ENCODE data around the gene FOXN3. TPM values are rescaled to one million over a fixed set of nuclear protein-coding genes. Genes with fewer than 3 reads are reported as not detected.
A peak's percentile ranks its signal among the peaks of the same experiment; 100 is the strongest.

FOXN3 gene
- polyA plus RNA-seq, 3 donors: 38.7 to 57.4 (median 42.0) TPM

- peak; percentile 83 to 97 (median 93) for DNase-seq
- H3K4me2 ChIP-seq (replicated peaks; ENCODE audit: extremely low read depth, low read length, poor library complexity, severe bottlenecking): peak overlapping the region; percentile 68
- Mint-ChIP-seq H3K36me3 (peaks cover under 1% of the 10 kb centered on the region in 2 donors), H3K4me3 (peak overlapping the region; percentile 40 to 67), H3K27me3 (ENCODE audit: low read depth in 3 of 3) (peaks cover 0 to 2% (median 0%) of the 10 kb centered on the region in 3 donors), H3K4me1 (peaks cover 58% of the 10 kb centered on the region), H3K27ac (peak overlapping the region; percentile 89 to 96 (median 93)), H3K9me3 (peaks cover 0 to 2% (median 0%) of the 10 kb centered on the region in 7 donors)
- no peaks in the 10 kb centered on the region for H3K9me3 ChIP-seq (replicated peaks in 1 of 2; ENCODE audit: control insufficient read depth in 1 of 2, insufficient read depth in 1 of 2, low read length in 2 of 2)
- peak overlapping the region; percentile 34 for H3K9ac ChIP-seq (ENCODE audit: insufficient read depth, low read length, poor library complexity, severe bottlenecking)
- peaks cover 62% of the 10 kb centered on the region for H4K20me1 ChIP-seq (ENCODE audit: insufficient read depth, low read length)
- TF ChIP-seq CTCF (IDR thresholded peaks at IDR 0.05): no peak
- H3K79me2 ChIP-seq (ENCODE audit: insufficient read depth, low read length): peaks cover 70% of the 10 kb centered on the region
- H3K4me1 ChIP-seq (ENCODE audit: control insufficient read depth in 1 of 2, insufficient read depth in 2 of 2, low read length in 2 of 2): peaks cover 50 to 55% of the 10 kb centered on the region in 2 donors
- H3K27ac ChIP-seq (ENCODE audit: low read depth in 1 of 2, low read length in 2 of 2): peak overlapping the region; percentile 67 to 92
- no peaks in the 10 kb centered on the region for H3K27me3 ChIP-seq (ENCODE audit: control insufficient read depth in 2 of 2, insufficient read depth in 2 of 2, low read length in 2 of 2)
- intact Hi-C loops (cut with micrococcal nuclease): loop anchor here in 1 of 2 donors (5.0 kb wide), 2 partner anchors 52 to 63 kb away; partner anchors contain the start of gene FOXN3
- H2AFZ ChIP-seq (ENCODE audit: insufficient read depth, low read depth, low read length, poor library complexity, severe bottlenecking): no peak overlapping the region
- 60% methylated on average over 2 of the region's 13 CpGs for WGBS (ENCODE audit: insufficient coverage)
- H3K36me3 ChIP-seq (replicated peaks in 1 of 2; ENCODE audit: control insufficient read depth in 1 of 2, insufficient read depth in 2 of 2, low read length in 2 of 2): no peaks in the 10 kb centered on the region
- peak overlapping the region in 1 of 3 experiments; percentile 60 for H3K4me3 ChIP-seq (replicated peaks in 1 of 3; ENCODE audit: low read depth in 2 of 3, low read length in 3 of 3)
Observed at GRCh38 chr14:89365061-89365801, 51.8 kb downstream of the FOXN3 start.

- intact Hi-C loops (cut with micrococcal nuclease): no loop called here
- H3K4me1 ChIP-seq (ENCODE audit: control insufficient read depth in 1 of 2, insufficient read depth in 2 of 2, low read length in 2 of 2): peaks cover 59 to 64% of the 10 kb centered on the region in 2 donors
- H3K4me1 Mint-ChIP-seq: peaks cover 65% of the 10 kb centered on the region
Observed at GRCh38 chr14:89364316-89364715, 52.7 kb downstream of the FOXN3 start.

More at GRCh38 chr14:89364316-89364715, 52.7 kb downstream of the FOXN3 start:
- Histone ChIP-seq H3K4me3 (replicated peaks in 1 of 3; ENCODE audit: low read depth in 2 of 3, low read length in 3 of 3) (peak overlapping the region in 1 of 3 experiments; percentile 60), H3K27ac (ENCODE audit: low read depth in 1 of 2, low read length in 2 of 2) (peak overlapping the region; percentile 50 to 92), H3K9me3 (replicated peaks in 1 of 2; ENCODE audit: control insufficient read depth in 1 of 2, insufficient read depth in 1 of 2, low read length in 2 of 2) (no peaks in the 10 kb centered on the region), H3K36me3 (replicated peaks in 1 of 2; ENCODE audit: control insufficient read depth in 1 of 2, insufficient read depth in 2 of 2, low read length in 2 of 2) (no peaks in the 10 kb centered on the region), H2AFZ (ENCODE audit: insufficient read depth, low read depth, low read length, poor library complexity, severe bottlenecking) (no peak overlapping the region), H3K4me2 (replicated peaks; ENCODE audit: extremely low read depth, low read length, poor library complexity, severe bottlenecking) (peak overlapping the region; percentile 68), H3K79me2 (ENCODE audit: insufficient read depth, low read length) (peaks cover 70% of the 10 kb centered on the region), H3K9ac (ENCODE audit: insufficient read depth, low read length, poor library complexity, severe bottlenecking) (no peak overlapping the region), H3K27me3 (ENCODE audit: control insufficient read depth in 2 of 2, insufficient read depth in 2 of 2, low read length in 2 of 2) (no peaks in the 10 kb centered on the region), H4K20me1 (ENCODE audit: insufficient read depth, low read length) (peaks cover 63% of the 10 kb centered on the region)
- H3K27me3 Mint-ChIP-seq (ENCODE audit: low read depth in 3 of 3): peaks cover 0 to 2% (median 0%) of the 10 kb centered on the region in 3 donors
- TF ChIP-seq CTCF (IDR thresholded peaks at IDR 0.05): no peak
- peak overlapping the region in 1 of 2 donors; percentile 67 for H3K4me3 Mint-ChIP-seq
- H3K36me3 Mint-ChIP-seq: no peaks in the 10 kb centered on the region
- DNase-seq: no peak
- H3K9me3 Mint-ChIP-seq: peaks cover 0 to 2% (median 0%) of the 10 kb centered on the region in 7 donors
- 71% methylated on average over 1 of the region's 3 CpGs for WGBS (ENCODE audit: insufficient coverage)
- peak overlapping the region; percentile 89 to 96 (median 93) for H3K27ac Mint-ChIP-seq

Data from CD14-positive monocyte (primary cell).